GM12891 (cell line): ENCODE results near the gene GALNT13.

Experiments used
- PAX5 ChIP-seq: IDR thresholded peaks from 2 replicates; pipeline ENCODE4 v1.6.1; 2011; ENCODE audit warnings: low read length, moderate library complexity, mild to moderate bottlenecking; ENCODE audit not compliant: insufficient read depth, severe bottlenecking
- POLR2A ChIP-seq: IDR thresholded peaks from 2 replicates; pipeline ENCODE4 v1.6.1; 2011; ENCODE audit warnings: low read depth, low read length, control low read depth
- POLR2AphosphoS5 ChIP-seq: IDR thresholded peaks from 2 replicates; pipeline ENCODE4 v1.6.1; 2011; ENCODE audit warnings: low read depth, low read length, control low read depth
- POU2F2 ChIP-seq: IDR thresholded peaks from 2 replicates; pipeline ENCODE4 v1.6.1; 2011; ENCODE audit warnings: low read depth, mild to moderate bottlenecking, control low read depth, low read length, moderate library complexity
- SPI1 ChIP-seq: IDR thresholded peaks from 2 replicates; pipeline ENCODE4 v1.6.1; 2011; ENCODE audit warnings: low read depth, low read length, control low read depth
- TAF1 ChIP-seq: IDR thresholded peaks from 2 replicates; pipeline ENCODE4 v1.6.1; 2011; ENCODE audit warnings: low read depth, low read length, control low read depth

GRCh38 chr2:154170400-154170799 lies 298.7 kb downstream of the GALNT13 start:
- no peak for TF ChIP-seq POLR2A
- no peak for TF ChIP-seq PAX5
- no peak for TF ChIP-seq TAF1
- TF ChIP-seq POLR2AphosphoS5, result no peak
- no peak for TF ChIP-seq POU2F2
- TF ChIP-seq SPI1, result no peak
